ENCODE measurements around the gene CACFD1.

CACFD1 gene

DNA sequence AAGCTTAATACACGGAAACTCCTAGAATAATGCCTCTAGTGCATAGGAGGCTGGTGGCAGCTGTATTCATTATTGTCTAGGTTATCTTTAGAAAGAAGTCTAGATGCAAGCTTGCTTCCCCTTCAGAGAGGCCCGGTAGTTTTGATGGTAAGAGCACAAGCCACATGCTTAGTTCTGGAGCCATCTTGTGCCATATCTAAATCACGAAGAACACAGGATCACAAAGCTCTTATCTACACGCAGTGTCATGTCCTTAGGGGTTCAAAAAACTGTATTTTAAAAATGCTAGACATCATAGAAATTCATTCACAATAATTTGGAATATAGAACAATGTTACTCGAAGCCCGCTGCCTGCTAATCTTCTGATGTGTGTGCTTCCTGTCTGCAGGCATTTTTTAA is 6.2 kb downstream of the CACFD1 start:
- DNase-seq = no peak

DNA sequence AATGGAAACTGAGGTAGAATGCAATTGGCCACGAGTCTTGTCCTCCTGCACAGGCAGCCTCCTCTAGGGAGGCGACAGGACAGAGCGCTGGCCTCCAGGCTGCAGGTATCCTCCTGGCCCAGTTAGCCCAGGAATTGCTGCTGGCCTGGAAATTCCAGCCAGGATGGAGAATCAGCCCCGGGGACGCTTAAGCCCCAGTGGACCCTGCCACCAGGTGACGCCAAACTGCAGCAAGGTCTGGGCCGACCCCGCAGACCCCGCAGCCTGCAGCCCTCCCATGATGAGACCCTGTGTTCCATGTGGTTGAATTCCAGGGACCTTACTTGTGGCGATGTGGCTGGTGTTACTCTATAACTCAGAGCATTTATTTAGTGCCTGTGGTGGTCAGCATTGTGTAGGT is 7.3 kb downstream of the CACFD1 start:
- no peak for DNase-seq

DNA sequence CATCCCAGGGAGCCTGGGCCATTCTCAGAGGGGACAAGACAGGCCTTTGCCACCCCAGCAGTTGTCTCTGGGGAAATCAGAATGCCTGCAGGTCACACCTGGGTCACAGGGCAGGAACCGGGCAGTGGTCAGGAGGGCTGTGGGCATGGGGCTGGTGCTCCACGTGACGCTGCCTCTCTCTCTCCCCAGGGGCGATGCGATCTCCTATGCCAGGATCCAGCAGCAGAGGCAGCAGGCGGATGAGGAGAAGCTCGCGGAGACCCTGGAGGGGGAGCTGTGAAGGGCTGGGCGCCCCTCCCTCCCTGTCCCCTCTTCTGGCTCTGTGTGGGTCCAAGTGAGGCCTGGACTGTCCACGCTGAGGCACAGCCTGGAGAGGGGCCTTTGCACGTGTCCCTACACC is 8.6 kb downstream of the CACFD1 start:
- DNase-seq = no peak

DNA sequence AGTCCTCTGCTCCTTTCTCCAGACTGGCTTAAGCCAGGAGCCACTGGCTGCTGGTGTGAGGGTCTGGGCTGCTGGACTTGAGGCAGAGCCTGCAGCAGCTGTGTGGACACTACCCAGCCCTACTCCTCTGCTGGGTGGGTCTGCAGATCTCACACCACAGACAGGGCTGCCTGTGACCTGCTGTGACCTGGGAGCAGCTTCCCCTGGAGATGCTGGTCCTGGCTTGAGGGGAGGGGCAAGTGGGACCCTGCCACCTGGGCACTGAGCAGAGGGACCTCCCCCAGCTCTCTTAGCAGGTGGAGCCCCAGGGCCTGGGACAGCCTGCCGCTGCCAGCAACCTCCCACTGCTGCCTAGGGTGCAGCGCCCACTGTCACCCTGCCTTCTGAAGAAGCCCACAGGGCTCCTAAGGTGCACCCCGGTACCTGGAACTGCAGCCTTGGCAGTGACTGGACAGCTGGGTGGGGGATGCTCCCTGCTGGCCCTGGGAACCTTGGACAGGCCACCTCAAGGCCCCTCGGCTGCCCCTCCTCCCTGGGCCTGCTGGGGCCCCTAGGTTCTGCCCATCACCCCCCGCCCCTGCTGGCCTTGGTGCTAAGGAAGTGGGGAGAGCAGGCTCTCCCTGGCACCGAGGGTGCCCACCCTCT is 9.1 kb downstream of the CACFD1 start:
- no peak for DNase-seq

DNA sequence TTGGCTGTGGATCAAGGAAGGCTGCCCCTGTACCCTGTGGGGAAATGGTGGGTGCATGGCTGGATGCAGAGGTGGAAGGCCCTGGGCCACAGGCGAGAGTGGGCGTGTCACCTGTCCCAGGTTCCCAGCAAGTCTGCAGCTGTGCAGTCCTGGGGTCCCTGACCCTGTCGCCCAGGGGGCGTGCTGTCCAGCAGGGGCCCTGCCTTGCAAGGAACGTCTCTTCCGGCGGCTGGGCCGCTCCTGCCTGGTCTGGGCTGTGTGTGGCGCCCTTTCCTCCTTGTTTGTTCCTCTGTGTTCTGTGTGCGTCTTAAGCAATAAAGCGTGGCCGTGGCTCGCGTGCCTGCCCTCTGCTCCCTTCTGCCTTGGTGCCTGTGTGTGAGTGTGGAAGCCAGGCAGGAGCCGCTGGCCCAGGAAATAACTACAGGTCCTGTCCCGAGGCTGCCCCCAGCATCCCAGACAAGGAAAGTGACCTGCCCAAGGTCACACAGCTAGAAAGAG is 10.7 kb downstream of the CACFD1 start:
- peak; percentile 32 to 60 for DNase-seq

DNA sequence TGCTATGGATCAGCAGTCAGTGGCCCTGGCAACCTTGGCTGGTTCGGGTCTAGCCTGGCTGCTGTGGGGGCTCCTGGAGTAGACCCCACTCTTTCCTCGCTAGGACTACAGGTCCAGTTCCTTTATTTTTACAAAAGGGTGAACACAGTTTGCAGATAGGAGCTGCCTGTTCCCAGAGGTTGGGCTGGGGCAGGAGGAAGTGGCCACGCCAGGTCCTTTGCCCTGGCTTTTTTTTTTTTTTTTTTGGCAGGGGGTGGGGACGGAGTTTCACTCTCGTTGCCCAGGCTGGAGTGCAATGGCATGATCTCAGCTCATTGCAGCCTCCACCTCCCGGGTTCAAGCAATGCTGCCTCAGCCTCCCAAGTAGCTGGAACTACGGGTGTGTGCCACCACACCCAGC is 11.2 kb downstream of the CACFD1 start:
- DNase-seq = peak; percentile 37 to 40

DNA sequence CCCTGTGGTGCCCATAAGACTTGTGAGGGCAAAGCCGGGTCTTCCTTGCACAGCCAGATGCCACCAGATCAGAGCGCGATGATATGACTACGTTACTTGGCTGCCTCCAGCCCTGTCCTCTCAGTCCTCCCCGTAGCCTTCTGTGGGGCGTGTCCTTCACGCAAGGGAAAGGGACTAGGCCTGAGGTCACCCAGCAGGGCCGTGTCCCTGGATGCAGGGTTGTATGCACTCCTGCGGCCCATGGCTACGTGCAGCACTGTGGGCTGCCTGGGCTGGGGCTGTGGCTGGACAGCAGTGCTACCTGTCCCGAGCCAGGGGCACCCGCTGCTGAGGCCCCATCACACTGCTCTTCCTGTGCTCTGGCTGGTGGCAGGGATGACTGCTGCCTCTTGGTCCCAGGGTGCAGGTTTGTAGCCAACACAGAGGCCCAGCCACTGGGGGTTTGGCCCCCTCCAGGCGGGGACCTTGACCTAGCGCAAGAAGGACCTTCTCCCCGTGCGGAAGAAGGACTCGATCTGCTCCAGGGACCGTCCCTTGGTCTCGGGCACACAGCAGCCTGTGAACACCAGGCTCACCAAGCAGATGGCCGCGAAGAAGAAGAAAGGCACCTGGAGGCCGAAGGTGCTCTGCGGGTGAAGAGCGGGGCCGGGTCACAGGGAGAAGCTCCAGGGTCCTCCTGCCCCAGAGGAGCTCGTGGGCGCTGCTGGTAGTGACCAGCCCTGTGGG is 11.9 kb downstream of the CACFD1 start:
- DNase-seq = no peak

DNA sequence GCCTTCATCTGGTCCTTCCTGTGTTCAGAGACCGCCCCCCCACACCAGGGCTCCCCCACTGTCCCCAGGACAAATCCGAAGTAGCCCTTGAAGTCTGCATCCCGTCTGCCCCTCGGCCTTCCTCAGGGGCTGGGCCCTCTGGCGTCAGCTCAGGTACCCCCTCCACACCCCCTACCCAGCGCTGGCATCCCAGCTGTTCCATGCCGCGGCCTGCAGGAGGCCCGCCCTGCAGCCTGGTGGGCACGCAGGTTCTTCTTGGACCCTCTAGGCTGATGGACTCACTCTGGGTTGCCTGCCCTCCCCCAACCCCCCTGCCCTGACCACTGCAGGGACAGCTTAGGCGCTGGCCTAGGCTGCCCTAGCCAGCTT is 12.5 kb downstream of the CACFD1 start:
- no peak for DNase-seq

DNA sequence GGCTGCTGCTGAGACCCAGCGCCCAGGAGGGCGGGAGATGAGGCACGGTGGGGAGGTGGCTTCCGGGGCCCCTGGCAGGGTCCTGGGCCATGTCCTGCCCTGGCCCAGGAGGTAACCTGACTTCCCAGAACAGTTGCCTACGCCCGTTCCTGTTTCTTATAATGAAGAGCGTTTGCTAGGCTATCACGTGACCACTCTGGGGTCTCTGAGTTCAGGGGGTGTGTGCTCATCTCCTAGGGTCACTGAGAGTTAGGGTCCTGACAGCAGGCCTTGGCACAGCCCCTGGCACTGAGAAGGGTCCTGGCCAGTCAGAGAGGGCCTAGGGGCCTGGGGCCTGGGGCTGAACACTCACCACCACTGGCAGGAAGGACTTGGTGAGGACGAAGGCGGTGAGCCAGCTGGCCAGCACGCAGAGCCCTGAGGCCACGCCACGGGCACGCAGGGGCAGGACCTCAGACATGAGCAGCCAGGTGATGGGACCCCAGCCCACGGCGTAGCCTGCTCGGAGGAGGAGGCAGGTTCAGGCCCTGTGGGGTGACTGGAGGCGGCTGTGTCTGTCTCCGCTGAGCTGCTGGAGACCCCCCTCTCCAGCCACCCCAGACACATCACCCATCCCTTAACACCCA is 13.1 kb downstream of the CACFD1 start:
- no peak for DNase-seq

DNA sequence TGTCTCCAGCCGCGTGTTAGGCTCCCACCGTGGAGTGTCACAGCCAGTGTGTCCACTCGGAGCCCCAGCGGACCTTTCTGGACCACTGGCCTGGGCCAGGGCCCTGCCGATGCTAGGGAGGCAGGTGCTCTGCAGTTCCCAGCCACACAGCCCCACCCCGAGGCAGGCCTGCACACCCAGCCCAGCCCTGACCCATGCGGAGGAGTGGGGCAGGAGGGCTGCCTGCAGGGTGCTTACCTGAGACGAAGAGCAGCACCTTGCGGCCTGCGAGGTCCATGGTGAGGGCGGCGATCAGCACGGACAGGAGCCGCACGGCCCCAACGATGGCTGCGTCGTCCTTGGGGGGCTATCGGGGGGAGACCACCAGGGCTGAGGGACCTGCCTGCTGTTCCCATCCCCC is 14.0 kb downstream of the CACFD1 start:
- no peak for DNase-seq

DNA sequence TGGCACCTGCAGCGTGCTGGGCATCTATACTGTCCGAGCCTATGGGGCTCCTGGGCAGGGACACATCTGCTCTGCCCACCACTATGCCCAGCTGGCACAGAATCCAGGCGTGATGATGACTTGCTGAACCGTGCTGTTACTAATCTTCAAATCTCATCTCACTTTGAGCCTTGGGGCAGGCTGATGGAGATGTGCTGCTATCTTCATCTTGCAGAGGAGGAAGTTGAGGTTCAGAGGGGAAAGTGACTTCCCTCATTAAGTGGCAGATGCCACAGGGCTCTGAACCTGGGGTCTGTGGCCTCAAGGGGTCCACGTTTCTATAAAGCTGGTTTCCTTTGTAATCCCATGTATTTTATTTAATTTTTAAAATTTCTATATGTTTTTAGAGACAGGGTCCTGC is 14.4 kb downstream of the CACFD1 start:
- DNase-seq = peak in 1 of 2 donors; percentile 37

DNA sequence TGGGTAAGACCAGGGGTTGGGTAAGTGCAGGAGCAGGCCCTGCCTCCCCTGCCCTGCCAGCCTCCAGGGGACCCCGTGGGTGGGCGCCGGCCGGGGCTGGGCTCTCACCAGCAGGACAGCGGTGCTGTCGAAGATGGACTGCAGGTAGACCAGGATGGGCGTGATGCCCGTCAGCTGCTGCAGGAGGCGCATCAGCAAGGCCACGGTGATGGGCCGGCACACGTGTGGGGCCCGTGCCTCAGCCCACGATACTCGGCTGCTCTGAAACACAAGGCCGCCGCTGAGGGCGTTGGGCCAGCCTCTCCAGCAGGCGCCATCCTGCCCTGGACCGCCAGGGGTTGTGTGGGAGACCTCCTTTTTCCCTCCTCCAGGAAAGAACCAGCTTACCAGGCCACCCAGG is 15.1 kb downstream of the CACFD1 start:
- no peak for DNase-seq

DNA sequence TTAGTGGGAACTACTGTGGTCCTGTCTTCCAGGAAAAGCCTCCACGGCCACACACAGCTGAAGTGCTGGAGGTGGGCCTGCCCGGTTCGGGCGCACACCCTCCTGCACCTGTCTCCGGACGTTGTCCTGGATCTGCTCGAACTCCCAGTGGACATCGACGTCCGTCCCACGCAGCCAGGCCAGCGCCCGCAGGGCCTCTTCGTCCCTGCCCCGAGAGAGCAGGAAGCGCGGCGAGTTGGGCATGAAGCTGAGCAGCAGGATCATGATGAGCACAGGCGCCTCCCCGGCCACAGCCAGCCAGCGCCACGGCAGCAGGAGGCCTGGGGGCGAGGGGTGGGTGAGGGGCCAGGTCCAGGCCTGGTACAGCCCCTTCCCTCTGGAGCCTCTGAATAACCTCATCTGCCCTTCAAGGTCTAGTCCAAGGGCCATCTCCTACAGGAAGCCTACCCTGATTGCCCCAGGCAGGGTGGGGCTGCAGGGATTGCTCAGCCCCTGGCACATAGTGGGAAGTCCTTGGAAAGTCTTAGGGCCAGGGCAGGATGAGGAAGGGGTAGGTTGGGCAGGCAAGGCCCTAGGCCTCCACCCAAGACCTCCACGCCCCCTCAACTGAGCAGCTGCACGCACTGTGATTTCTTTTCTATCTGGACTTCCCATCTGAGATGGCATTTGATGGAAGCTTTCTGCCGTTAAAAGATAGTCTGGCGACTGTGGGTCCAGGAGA is 15.7 kb downstream of the CACFD1 start:
- DNase-seq = peak; percentile 20 to 48

DNA sequence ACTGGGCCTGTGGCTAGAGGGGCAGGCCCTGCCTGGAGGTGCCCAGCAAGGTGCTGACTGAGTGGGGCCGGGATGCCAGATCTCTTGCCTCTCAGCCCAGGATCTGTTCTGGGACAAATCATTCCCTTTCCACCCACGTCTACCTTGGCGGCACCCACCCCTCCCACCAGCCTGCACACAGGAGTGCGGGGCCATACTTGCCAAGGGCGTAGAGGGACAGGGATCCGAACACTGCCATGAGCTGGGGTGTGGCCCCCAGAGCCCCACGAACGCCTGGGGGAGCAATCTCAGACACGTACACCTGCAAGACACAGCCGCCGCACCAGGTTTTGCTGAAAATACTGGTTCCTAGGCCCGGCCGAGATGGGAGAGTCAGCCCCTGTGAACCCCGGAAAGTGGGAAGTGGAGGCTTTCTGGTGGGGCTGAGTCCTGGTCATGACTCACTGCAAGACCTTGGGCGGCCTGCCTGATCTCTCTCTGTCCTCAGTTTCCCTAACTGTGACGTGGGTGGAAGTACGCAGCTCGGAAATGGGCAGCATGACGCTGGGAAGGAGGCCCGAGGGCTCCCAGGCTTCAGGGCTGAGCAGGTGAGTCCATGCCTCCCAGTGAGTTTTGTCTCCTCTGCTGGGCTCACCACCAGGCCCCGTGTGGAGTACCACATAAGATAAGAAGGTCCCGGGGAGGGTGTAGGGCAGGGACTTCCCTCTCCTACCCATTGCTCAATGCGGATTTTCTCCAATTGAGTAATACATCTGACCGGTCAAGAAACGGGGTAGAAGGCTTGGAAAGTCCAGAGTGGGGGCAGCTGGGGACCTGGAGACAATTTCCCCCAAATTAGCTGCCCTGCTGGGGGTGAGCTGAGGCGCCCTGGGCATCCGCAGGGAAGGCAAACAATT is 16.5 kb downstream of the CACFD1 start:
- DNase-seq = peak; percentile 75 to 78

DNA sequence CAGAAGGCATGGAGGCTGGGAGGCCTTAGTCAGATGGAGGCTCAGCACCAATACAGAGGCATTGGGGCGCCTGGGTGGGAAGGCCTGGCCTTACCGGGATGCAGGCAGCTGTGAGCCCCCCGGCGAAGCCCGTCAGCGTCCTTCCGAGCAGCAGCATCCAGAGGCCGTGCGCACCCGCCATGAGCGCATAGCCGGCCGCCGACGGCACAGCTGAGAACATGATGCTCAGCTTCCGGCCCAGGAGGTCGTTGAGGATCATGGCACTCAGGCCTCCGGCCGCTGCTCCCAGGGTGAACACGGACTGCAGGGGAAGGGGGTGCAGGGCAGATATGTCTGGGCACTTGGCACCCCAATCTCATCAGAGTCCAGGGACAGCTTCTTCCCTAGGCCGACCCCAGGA is 17.2 kb downstream of the CACFD1 start:
- DNase-seq = no peak

DNA sequence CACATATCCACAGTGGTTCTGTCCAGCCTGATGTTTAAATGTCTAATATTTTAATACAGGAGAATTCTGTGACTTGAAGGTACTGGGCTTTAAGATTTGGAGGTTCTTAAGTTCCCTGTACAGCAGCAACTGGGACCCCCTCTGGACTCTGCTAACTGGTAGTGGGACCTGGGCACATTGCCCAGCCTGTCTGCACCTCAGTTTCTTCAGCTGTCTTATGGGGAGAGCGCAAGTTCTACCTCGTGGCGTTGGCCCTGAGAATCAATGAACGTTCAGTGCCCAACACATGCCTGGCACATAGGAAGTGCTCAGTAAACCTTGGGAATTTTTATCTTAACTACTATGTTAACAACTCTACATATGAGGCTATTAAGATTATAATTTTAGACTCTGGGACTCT is 17.7 kb downstream of the CACFD1 start:
- DNase-seq = no peak

DNA sequence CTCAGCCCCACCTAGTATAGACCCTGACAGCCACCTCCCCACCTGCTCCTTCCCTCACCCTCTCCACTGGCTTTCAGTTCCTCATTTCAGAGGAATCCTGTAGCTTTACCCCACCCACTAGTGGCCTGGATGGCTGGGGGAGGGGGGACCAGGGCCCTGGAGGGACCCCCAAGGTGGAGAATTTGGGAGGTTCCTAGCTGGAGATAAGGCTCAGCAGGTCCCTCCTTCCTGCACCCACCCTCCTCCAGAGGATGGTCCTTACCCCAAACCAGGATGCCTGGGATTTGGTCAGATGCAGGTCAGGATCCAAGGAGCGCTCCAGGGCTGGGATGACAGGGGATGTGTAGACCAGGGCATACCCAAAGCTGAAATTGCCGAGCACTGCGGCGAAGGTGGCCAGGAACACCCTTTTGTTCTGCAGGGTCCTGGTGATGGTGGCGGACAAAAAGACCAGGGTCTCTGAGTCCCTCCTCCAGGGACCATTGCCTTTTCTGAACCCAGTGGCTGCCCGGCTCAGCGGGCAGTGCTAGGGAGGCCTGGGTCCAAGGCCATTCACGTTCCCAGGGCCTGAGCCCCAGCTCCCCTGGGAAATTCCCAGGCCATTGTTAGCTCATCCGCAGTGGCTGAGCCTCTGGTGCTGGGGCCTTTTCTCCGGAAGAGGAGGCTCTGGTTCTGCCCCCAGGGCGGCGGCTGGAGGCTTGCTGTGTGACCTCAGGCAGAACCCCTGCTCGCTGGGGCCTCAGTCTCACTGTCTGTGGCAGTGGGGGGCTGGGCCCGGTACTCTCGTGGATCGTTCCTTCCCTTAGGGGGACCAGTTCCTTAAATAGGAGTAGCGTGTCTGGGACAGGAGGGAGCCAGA is 18.4 kb downstream of the CACFD1 start:
- peak in 1 of 2 donors; percentile 21 for DNase-seq

DNA sequence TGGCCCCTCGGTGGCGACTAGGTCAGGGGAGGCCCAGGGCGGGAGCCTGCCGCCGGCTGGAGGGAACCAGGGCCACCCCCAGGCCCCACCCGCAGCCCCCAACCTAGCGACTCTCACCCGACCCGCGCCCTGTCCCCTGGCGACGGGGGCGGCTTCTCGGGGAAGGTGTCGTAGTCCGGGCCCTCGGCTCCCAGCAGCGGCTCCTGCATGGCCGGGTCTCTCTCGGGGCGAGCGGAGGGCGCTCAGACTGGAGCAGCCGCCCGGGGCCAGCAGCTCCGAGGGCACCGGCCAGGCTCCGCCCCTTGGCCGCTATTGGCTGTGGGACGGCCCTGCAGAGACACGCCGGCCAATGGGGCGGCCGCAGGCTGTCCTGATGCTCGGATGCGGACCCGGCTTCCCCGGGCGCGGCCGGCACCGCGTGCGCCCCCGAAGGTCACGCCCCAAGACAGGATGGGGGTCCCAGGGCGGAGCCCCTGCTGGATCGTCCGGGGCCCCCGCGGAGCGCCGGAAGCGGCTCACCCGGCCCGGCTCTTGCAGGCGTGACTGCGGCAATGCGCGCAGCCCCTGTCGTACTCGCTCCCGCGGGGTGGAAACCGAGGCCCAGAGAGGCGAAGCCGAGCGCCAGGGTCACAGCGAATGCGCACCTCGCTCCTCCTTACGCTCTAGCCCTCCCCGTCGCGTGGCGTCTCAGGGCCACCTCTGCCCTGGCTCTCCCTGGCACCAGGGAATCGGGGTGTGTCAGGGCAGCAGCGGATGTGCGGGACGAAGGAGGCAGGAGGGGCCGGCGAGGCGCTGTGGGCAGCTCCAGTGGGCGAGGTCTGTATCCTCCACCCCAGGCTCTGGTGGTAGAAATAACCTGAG is 19.3 kb downstream of the CACFD1 start, which contains the start of gene SLC2A6:
Gene SLC2A6 (minus strand): TSS at position 249 of the 861 bp plus-strand sequence. CDS start 40 bp downstream, at position 209.
- DNase-seq = peak; percentile 71 to 85

DNA sequence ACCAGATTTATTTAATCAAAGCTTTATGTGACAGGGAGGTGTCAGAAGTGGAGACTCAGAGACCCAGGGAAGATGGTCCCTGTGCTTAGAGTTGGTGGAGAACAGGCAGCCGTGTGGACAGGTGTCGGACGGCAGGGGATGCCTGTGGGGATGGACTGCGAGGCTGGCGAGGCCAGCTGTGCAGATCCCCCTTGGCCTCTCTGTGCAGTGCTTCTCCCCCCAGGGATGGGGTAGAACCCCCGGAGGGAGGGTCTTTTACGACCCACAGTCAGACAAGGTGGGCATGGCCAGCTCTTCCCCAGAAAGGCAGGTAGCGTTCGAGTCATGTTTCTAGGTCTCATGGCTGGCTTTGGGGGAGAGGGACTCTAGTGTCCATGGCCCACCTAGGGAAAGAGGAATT is 23.8 kb downstream of the CACFD1 start:
- no peak for DNase-seq

All from inflammatory macrophage (primary cell).